Activated CD4-positive, CD25-positive, alpha-beta regulatory T cell (primary cell): ENCODE data around the gene RER1.

Experiments used
- DNase-seq, 4 experiments: peaks; one replicate each; lab custom pipeline; 2025; lab: John Stamatoyannopoulos, UW

RER1 gene

DNA sequence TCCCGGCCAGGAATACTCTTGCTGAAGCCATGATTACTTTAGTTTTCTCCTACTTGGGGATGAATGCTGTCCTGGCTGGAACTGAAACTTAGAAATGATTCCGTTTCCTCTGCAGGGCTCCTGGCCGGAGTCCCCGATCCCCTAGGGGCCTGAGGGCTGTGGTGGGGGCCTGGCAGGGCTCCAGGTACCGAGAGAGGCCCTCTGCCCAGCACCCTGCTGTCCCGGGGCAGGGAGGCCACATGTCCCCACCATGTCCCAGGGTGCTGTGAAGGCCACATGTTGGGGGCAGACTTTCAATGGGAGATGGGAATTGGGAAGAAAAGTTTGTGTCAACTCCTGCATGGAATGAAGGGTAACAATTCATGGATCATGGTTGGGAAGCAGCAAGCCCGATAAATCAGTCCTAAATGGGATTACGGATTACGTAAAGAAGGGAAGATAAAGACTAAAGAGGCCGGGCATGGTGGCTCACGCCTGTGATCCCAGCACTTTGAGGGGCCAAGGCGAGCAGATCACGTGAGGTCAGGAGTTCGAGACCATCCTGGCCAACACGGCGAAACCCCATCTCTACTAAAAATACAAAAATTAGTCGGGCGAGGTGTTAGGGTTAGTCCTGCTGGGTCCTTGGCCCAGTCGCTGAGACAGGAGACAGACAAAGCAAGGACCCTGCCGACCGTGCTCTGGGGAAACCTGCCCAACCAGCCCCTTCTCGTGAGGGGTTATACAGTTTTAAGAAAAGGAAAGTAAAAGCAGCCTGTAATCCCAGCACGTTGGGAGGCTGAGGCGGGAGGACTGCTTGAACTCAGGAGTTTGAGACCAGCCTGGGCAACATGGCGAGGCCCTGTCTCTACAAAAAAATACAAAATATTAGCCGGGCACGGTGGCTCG lies 37.8 kb upstream of the RER1 start:
- no peak for DNase-seq

DNA sequence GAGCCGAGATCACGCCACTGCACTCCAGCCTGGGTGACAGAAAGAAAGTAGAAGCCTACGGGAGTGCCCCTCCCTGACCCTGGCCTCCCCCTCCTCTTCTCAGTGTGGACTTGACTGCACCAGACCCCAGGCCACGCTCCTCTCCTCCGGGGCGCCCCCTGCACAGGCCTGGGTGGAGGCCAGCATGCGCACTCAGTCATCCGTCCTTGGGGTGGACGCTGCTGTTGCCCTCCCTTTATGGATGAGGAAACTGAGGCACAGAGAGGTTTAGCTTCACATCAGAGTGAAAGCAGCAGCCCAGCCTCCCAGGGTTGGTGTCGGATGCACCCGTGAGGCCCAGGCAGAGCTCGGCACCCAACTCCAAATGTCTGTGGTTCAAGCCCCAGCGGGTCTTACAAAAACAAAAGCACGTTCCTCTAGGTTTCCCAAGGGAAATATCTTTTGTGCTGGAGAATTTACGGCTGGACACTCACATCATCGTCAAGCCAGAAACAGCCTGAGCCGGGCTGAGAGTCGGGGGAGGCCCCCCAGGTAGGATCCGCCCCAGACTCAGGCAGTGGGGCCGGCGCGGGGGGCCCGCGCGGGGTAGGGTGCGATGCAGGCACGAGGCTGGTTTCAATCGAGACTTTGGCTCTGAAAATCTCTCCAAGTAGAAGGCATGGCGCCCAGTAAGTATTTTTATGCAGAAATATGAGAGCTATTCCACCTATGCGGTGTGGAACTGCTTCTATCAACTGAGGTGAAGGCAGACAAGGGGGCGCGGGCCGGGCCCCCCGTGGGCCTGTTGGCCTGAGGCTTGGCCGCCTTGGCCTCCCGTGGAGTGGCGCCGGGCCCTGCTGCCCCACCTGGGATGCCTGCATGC lies 36.9 kb upstream of the RER1 start:
- DNase-seq: no peak

DNA sequence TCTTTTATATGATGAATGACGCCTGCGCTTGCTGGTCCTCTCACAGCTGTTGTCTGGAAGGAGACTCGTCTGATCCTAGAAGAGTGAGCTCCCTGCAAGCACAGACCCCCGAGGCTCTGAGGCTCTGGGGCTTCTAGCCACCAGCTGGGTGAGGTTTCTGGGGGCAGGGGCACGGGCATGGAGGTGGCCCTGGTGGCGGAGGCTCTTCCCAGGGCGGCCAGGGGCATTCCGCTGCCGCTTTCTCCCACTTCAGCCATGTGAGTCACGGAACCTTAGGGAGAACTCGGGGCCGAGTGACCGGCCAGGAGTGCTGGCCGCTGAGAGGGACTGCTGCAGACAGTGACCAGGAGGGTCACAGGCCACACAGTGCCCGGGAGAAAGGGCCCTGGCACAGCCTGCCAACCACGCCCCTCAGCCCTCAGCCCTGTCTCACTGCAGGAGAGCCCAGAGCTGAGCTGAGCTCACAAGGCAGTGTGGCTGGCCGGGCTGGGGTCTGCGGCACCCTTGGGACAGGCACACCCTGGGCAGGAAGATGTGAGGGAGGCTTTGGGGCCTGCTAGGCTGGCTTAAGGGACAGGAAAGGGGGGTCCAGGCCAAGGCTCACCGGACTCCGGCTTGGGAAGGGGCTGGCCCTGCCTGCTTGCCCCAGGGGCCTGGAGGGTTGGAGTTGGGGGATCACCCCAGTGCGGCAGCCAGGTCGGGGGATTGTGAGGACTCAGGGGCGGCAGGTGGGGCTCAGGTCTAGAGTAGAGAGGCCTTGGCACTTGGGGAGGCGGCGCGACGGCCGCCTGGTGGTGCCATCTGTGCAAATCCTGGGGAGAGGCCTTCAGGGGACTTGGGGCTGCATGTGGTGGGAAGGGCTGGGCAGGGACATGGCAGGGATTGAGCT lies 36.0 kb upstream of the RER1 start:
- DNase-seq: no peak

DNA sequence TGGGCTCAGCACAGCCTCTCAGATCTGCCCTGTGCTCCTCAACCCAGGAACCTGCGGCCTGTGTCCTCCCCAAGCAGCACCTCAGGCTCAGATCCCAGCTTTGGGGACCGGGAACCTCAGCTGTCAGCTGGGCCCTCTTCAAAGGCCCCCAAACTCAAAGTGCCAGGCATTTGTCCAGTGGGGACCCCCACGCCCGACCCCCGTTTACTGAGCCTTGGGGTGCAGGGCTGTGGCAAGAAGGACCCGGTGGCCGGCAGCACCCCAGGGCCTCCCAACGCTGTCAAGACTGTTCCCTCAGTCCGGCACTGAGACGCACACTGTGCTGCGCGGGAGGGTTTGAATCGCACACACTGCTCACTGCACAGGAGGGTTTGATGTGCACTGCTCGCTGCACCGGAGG lies 35.2 kb upstream of the RER1 start:
- DNase-seq: no peak

DNA sequence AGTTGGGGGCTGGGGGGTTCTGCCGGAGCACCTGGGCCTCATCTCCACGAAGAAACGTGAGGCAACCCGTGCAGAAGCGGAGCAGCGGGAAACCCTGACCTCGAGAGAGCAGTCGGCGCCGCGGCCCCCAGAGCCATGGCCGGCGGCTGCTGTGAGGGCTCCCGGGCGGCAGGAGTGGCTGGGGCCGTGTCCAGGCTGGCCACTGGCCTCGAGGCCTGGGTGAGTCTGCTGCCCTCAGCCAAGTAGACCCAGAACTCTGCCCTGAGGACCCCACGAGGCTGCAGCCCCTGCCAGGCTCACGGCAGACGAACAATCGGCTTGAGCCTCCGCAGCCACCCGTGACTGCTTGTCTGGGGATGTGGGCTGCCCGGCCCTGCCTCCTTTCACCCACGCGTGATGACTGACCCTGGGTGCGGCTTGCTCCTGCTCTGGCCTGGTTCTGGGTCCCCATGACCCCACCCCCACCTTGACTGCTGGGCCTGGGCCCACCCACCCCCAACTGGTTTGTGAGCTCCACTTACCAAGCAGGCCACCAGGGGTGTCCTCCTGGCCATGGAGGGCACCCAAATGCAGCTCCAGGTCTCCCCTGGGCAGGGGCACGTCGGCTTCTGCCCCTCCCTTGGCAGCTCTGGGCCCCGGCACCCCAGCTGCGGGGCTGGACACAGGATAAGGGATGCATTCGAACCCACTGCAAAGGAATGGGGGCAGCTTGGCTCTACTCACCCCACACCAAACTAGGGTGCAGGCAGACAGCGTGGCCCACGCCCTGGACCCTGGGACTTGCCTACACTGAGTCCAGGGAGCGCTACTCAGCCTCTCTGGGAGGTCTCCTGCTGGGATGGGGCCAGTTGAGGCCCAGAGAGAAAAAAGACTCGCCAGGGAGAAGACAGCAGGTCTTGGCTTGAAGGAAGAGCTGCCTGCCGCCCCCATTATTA lies 34.5 kb upstream of the RER1 start:
- DNase-seq: no peak

DNA sequence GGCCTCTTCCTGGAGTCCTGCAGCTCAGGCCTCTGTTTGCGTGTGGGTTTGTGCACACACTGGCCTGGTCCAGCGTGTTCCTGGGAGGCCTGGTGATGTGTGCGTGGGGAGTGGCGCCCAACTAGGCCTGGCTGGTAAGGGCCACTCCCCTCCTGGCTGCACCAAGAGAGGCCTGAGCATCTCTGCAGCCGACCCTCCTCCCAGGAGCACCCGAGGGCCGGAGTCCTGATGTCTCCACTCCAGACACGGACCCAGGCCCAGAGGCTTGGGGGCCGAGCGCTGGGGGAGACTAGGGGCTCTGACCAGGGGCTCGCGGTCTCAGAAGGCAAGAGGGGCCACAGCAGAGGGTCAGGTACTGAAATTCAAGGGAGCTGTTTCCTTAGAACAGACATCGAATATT lies 33.6 kb upstream of the RER1 start:
- DNase-seq: no peak

DNA sequence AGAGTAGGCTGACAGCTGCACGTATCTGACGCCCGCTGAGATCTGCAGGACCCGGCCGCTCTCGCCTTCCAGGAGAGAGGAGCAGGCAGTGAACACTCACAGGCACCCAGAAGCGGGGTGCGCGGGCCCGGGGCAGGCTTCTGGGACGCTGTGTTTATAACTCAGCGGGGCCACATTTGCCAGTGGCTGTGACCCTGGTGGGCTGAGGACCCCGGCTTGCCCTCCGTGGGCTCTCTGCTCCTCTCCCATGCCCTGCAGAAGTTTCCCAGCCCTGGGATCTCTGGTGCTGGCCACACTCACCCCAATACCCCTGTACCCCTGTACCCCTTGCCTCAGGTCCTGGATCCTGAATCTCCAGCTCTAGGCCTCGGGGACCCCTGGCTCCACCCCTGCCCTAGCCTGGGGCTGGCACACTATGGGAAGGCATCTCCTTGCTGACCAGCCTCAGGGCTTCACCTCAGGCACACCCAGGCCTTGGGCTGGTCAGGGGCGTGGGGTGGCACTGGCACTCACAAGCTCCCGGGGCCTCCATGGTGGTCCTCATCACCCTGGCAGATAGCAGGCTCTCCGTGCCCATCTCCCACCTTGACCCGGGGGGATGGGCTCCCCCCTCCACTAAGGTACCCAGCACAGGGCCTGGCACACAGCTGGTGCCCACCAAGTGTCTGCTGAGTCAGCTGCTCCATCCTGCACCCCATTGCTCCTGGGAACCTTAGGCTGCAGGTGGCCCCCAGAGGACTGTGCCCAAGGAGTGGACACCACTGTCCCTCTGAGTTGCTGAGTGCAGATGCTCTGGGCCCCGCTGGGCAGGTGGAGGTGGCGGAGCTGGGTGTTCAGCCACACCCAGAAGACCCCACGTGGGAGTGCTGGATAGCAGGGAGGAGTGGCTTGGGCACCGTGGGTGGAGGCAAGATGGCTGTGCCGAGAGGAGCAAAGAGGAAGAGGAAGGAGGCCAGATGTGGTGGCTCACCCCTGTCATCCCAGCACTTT lies 32.7 kb upstream of the RER1 start:
- no peak for DNase-seq

DNA sequence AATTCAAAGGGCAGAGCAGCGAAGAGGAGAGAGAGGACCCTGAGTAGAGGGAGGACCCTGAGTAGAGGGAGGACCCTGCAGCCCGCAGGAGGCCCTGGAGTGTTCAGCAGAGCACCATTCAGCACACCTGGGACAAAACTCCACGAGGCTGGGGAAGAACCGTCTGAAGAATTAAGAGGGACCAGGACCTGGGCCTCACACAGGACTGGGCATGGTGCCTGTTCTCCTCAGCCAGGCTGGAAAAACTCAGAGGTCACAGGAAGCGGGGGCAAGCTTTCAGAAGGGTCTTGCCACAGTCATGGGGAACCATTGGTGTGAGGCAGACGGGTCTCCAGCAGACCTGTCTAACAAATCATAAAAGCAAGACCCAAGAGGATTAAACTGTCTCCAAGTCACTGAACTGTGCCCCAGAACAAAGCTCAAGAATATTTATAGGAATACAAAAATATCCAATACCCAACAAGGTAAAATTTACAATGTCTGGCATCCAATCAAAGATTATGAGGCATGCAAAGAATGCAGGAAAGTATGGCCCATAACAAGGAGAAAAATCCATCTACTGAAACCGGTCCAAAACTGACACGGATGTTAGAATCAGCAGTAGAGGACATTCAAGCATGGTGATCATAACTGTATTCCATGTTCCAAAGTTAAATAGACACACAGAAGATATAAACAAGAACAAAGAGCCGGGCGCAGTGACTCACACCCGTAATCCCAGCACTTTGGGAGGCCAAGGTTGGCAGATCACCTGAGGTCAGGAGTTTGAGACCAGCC lies 30.9 kb upstream of the RER1 start:
- DNase-seq: no peak

DNA sequence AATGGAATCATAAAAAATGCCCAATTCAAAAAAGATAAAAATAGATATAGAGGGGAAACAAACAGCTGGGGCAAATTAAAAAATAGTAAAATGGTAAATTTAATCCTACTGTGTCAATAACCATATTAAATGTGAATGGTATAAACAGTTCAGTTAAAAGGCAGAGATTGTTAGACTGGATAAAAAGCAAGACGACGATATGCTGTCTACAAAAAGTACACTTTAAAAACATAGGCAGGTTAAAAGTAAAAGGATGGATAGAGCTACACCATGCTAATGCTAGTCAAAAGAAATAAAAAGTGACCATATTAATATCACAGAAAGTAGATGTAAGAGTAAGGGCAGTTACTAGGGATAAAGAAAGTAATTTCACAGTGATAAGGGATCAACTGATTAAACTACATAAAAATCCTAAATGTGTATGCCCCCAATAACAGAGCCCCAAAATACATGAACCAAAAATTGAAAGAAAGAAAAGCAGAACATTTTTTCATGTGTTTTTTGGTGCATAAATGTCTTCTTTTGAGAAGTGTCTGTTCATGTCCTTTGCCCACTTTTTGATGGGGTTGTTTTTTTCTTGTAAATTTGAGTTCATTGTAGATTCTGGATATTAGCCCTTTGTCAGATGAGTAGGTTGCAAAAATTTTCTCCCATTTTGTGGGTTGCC lies 27.7 kb upstream of the RER1 start:
- no peak for DNase-seq

DNA sequence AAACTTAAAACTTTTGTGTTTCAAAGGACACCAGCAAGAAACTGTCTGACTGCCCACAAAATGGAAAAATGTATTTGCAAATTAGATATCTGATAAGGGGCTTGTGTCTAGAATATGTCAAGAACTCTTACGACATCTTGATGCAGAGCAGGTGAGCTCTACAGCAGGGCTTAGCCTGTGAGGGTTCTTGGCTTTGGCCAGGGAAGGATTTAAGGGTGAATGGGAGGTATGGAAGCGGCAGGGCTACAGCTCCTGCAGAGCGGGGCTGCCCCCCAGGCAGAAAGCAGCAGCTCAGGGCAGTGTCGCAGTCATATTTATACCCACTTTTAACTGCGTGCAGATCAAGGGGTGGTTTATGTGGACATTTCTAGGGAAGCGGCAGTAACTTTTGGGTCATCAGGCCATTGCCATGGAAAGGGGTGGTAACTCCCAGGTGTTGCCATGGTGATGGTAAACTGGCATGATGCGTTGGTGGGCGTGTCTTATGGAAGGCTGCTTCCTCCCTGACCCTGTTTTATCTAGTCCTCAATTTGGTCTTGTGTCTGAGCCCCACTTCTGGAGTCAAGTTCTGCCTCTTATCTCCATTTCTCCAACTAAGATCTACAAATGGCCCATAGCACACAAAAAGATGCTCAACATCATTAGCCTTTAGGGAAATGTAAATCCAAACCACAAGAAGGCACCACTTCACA lies 23.4 kb upstream of the RER1 start:
- DNase-seq: no peak

DNA sequence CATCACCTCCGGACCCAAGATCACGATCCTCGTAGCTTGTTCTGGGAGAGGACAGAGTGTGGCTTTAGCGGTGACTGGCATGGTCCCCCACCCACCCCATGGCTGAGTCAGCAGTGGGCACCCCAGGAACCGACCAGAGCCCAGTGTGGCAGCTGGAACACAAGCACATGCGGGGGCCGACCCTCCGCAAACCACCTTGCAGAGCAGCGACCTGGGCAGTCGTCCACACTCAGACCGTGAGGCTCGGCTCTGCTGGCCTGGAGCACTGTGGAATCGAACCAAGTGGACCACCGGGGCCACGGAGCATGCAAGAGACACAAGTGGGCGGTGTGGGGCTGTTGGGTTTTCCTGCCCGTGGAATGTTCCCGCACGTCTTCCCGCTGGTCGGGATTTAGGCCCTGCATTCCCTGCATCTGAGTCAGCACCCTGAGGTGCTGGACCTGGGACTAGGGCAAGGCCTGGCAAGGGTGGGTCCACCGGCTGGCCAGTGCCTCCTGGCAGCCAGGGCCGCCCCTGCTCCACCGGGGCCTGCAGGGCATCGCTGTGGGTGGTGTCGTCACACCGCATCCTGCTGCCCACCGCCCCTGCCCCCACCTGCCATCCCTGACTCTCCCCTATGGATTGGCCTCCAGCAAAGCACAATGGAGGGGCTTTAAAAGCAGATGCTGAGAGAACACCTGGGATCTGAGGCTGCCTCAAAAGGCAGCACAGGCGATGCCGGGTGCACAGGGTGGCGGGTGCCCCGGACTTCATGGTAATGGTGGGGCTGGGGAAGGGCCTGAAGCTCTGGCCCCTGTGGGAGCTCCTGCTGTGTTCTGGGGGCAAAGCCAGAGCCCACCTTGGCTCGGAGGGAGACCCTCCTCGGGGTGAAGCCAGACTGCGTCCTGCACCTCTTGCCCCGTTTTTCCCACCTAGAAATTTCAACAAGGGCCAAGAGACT lies 18.8 kb upstream of the RER1 start:
- DNase-seq: no peak

DNA sequence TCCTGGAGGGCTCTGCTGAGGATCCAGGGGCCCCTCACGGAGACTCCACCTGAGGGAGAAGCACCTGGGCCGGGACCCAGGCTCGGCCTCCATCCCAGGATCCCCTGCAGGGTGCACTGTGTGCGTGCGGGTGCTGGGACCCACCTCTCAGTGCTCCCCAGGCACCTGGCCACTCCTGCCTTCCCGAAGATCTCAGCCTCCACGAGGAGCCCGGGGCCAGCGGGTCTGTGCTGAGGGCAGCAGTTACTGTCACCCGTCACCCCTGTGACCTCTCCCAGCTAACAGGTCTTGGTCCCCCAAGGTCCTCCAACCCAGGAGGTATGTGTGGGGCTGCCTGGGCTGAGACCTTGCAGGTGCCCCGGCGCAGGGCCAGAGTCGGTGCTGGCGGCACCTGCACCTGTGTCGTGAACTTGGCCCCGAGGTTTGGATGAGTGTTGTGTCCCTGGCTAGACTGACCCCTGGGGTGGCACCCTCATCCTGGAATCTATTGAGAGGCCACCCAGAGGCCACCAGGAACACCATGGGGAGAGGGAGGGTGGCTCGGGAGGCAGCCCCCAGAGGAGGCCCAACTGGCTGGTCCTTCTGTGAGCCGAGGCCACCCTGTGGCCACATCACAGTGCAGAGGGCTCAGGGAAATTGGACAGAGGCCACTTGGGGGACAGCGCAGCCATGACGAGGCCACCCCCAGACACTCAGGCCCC lies 17.9 kb upstream of the RER1 start:
- DNase-seq: no peak

DNA sequence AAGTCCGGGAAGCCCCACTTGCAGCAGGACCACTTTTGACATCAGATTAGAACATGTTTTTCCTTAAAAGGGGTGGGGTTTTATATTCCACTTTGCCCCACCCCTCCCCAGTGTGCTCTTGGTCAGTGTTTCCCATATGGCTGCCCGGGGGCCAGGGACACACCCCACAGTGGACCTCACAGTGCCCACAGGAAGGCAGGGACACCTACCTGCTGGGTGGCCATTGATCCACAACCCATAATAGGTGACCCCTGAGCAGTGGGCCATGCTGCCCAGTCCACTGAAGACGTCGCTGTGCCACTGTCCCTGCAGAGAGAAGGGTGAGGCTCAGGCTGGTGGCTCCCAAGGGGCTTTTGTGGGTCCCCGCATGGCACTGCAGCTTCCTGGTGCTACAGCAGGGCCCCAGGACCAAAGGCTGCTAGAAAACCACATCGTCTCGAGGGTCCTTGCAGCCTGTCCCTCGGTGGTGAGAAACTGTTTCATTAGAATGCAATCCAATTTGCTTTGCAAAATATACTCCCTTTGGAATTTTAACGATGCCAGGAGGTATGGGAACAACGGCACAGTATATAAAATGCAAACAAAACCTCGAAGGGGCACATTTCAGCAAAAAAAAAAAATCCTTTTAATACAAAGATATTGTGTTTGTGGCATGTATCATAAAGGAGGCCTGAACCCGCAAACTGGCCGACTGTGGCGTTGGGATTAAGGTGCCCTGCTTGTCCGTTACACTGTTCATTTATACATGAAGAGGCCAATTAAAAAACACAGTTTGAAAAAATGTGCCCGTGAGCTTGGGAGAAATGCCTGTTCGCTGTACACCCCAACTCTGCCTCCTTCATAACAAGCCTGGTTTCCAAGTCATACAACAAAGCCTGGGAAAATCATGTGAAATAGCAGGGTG lies 17.1 kb upstream of the RER1 start:
- DNase-seq: no peak

DNA sequence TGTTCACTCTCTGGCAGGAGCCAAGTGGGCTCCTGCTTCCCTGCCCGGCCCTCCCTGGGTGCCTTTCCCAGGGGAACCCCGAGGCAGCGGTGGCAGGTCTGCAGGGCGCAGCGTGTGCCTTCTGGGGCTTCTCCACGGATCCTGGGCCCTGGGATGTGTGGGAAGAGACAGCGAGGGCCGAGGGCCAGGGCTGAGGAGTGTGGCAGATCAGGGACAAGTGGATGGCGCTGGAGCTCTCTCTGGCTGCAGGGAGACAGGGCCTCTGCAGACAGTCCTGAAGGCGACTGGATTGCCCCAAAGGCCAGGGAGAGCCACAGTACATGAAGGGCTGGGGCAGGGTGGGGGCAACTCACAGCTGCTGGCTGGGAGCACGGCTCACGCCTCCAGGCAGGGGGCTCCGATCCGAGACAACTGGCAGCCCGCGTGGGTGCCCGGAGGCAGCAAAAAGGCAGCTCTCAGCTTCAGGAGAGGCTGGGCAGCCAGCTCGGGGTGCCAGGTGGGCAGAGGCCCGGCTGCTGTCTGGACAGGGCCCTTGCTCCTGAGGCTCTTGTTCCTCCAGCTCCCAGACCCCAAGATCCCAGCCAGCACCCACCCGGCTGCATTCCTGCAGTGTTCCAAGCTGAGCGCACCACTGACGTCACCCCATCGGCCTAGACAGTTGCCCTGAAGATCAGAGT lies 16.3 kb upstream of the RER1 start:
- DNase-seq: no peak

DNA sequence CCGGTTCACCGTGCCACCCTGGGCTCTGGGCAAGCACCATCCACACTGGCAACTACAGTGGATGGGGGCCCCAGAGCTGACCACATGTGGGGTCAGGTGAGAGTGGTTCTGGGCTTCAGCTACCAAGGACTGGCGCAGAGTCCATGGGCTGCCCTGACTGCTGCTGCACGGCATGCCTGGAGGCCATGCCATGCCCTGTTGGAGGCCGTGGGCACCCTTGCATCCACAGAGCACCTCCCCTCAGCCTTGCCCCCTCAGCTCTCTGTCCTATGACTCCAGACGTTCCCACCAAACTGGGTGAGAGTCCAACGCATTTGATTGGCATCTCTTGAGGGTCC lies 15.7 kb upstream of the RER1 start:
- no peak for DNase-seq
